ENCODE measurements around the gene LIPC.

Gene LIPC

GRCh38 chr15:58465070-58465469, 33.3 kb downstream of the LIPC start:
- in situ Hi-C loops (cut with MboI; ENCODE audit: low sequenced_read_pairs, unreplicated experiment): loop anchor here (10.0 kb wide), 1 partner anchor 60 kb away; no protein-coding TSS in a partner anchor
- DNase-seq (ENCODE audit: low spot score): no peak
- TF ChIP-seq, protein P1, sequence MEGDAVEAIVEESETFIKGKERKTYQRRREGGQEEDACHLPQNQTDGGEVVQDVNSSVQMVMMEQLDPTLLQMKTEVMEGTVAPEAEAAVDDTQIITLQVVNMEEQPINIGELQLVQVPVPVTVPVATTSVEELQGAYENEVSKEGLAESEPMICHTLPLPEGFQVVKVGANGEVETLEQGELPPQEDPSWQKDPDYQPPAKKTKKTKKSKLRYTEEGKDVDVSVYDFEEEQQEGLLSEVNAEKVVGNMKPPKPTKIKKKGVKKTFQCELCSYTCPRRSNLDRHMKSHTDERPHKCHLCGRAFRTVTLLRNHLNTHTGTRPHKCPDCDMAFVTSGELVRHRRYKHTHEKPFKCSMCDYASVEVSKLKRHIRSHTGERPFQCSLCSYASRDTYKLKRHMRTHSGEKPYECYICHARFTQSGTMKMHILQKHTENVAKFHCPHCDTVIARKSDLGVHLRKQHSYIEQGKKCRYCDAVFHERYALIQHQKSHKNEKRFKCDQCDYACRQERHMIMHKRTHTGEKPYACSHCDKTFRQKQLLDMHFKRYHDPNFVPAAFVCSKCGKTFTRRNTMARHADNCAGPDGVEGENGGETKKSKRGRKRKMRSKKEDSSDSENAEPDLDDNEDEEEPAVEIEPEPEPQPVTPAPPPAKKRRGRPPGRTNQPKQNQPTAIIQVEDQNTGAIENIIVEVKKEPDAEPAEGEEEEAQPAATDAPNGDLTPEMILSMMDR (IDR thresholded peaks at IDR 0.05; ENCODE audit: borderline replicate concordance, control extremely low read depth, extremely low read depth, insufficient read depth, missing control alignments): no peak

DNA sequence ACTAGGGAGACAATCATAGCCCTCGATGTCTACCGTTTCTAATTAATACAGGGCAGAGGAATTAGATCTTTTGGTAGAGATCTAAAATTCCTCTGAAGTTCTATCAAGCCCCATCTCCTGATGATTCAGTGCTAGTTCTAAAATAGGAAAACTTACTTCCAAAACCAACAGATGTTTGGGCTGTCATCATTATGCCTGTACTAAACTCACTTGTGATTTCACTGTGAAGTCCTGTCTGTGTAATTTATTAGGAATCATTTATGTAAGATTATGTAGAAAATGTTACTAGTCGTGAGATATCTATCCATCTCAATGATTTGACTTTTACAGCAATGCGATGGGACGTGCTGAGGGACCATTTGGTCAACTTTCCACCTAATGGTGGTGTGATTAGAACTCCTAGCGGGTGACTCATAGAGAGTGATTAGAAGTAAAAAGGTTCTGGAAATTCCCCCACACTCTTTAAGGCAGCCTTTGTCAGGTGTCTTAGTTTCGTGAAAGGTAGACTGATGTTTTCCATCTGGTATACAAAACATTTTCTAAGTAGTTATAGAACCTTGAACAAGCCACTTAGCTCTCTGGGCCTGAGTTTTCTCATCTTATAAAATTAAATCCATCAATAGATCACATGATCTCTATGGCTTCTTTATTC, 34.2 kb downstream of the LIPC start:
- in situ Hi-C loops (cut with MboI; ENCODE audit: low sequenced_read_pairs, unreplicated experiment): loop anchor here (10.0 kb wide), 1 partner anchor 61 kb away; no protein-coding TSS in a partner anchor
- TF ChIP-seq, protein P1 (IDR thresholded peaks at IDR 0.05; ENCODE audit: borderline replicate concordance, control extremely low read depth, extremely low read depth, insufficient read depth, missing control alignments): no peak
- DNase-seq (ENCODE audit: low spot score): no peak

- no peak for DNase-seq (ENCODE audit: low spot score)
- TF ChIP-seq, protein P1 (IDR thresholded peaks at IDR 0.05; ENCODE audit: borderline replicate concordance, control extremely low read depth, extremely low read depth, insufficient read depth, missing control alignments): no peak
- in situ Hi-C loops (cut with MboI; ENCODE audit: low sequenced_read_pairs, unreplicated experiment): loop anchor here (10.0 kb wide), 1 partner anchor 62 kb away; no protein-coding TSS in a partner anchor
These were observed 34.8 kb downstream of the LIPC start for GRCh38 chr15:58466566-58466965.

GRCh38 chr15:58467121-58467721, 35.4 kb downstream of the LIPC start:
- no peak for DNase-seq (ENCODE audit: low spot score)
- TF ChIP-seq, protein P1 (IDR thresholded peaks at IDR 0.05; ENCODE audit: borderline replicate concordance, control extremely low read depth, extremely low read depth, insufficient read depth, missing control alignments): no peak
- in situ Hi-C loops (cut with MboI; ENCODE audit: low sequenced_read_pairs, unreplicated experiment): loop anchor here (10.0 kb wide), 1 partner anchor 62 kb away; no protein-coding TSS in a partner anchor

- no peak for DNase-seq (ENCODE audit: low spot score)
- TF ChIP-seq, protein P1 (IDR thresholded peaks at IDR 0.05; ENCODE audit: borderline replicate concordance, control extremely low read depth, extremely low read depth, insufficient read depth, missing control alignments): no peak
- in situ Hi-C loops (cut with MboI; ENCODE audit: low sequenced_read_pairs, unreplicated experiment): loop anchor here (10.0 kb wide), 1 partner anchor 63 kb away; no protein-coding TSS in a partner anchor
These were observed 36.1 kb downstream of the LIPC start for GRCh38 chr15:58467722-58468423.

Measured in GM13976 (cell line).